Skin of body (tissue), 1 donor: Measurements from ENCODE around the gene APLNR. TPM values are rescaled to one million over a fixed set of nuclear protein-coding genes. Genes with fewer than 3 reads are reported as not detected.

Experiments used
- total RNA-seq: library from RNA; depleted of rRNA; stranded (reverse); fragments of >200 nt; gene quantifications from one replicate; pipeline ENCODE4 v1.2.3, GENCODE V29; 2014

APLNR gene
- total RNA-seq, 1 donor from 2014 or later: 31.2 TPM

Other genes with a start within 250 kb of the APLNR start
- gene OR5AK2, start 248.3 kb downstream of the APLNR start, total RNA-seq: not detected
- 0.89 TPM for gene LRRC55, start 55.3 kb downstream of the APLNR start, total RNA-seq
- gene TNKS1BP1, start 87.7 kb upstream of the APLNR start, total RNA-seq: 81.0 TPM
- 40.1 TPM for gene SSRP1, start 98.6 kb upstream of the APLNR start, total RNA-seq
- gene P2RX3, start 101.1 kb upstream of the APLNR start, total RNA-seq: 0.30 TPM
- 2.9 TPM for gene PRG3, start 143.9 kb upstream of the APLNR start, total RNA-seq
- 6.8 TPM for gene PRG2, start 153.4 kb upstream of the APLNR start, total RNA-seq
- gene SLC43A3, start 189.9 kb upstream of the APLNR start, total RNA-seq: 18.3 TPM
- gene RTN4RL2, start 223.3 kb upstream of the APLNR start, total RNA-seq: 0.49 TPM